Bronchus fibroblast of lung (primary cell): ENCODE results near the gene HSD11B1. TPM values are rescaled to one million over a fixed set of nuclear protein-coding genes. Genes with fewer than 3 reads are reported as not detected.

Experiments
- total RNA-seq: library from RNA; depleted of rRNA; stranded (reverse); fragments of >200 nt; gene quantifications from 2 replicates; pipeline ENCODE4 v1.2.3, GENCODE V29; 2015

The HSD11B1 gene
- total RNA-seq = 16.6 and 20.5 TPM in 2 replicates

GRCh38 chr1:209704584-209704983 is at the start of gene HSD11B1:
Gene HSD11B1 (plus strand): TSS chr1:209704846. CDS start chr1:209704943, 97 bp downstream.

DNA sequence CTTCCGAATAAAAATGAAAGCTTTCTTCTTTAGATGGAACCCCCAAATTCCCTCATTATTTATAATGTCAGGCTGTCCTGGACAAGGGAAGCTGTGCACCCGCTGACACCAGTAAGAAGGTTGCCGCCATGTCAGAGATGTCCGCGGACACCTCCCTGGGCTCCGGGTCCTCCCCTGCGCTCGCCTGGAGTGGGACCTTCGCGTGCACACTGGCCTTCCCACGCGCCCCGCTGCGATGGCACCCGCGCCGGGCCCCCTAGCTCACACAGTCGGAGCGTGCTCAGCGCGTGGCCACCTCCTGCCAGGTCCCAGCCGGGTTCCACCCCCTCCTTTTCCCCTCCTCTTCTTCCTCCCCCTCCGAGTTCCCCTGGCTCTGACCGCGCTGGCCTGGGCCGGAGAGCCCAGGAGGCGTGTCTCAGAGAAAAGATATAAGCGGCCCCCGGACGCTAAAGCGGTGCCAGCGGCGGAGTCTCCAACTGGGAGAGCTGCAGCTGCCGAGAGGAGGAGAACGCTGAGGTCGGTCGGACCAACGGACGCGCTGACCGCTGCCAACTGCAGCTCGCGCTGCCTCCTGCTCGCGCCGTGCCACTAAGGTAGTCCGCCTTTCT is 29.6 kb upstream of the HSD11B1 start, which contains the start of gene G0S2:
TSS of gene G0S2 (plus strand) at position 456 of the 608 bp plus-strand sequence. CDS start 273 bp downstream, outside the sequence.

GRCh38 chr1:209755926-209756614 is 51.4 kb downstream of the HSD11B1 start, which contains the start of gene TRAF3IP3:
Gene TRAF3IP3 (plus strand): TSS chr1:209756053. CDS start chr1:209760040, 3,987 bp downstream.

Other genes starting within 250 kb of the HSD11B1 start
- 1.0 and 1.2 TPM in 2 replicates for gene CAMK1G, start 121.1 kb upstream of the HSD11B1 start, total RNA-seq
- gene LAMB3, start 52.4 kb upstream of the HSD11B1 start, total RNA-seq = 3.7 and 4.9 TPM in 2 replicates
- 63.6 and 66.9 TPM in 2 replicates for gene G0S2, start 29.4 kb upstream of the HSD11B1 start, total RNA-seq
- 0.15 TPM in 1 of 2 replicates, not detected in the other for gene TRAF3IP3, start 51.2 kb downstream of the HSD11B1 start, total RNA-seq
- 1.9 and 2.2 TPM in 2 replicates for gene C1orf74, start 79.7 kb downstream of the HSD11B1 start, total RNA-seq
- 0.34 and 0.59 TPM in 2 replicates for gene IRF6, start 101.3 kb downstream of the HSD11B1 start, total RNA-seq
- gene UTP25, start 123.1 kb downstream of the HSD11B1 start, total RNA-seq = 4.6 and 5.0 TPM in 2 replicates
- under 0.01 TPM in 2 replicates for gene SYT14, start 233.4 kb downstream of the HSD11B1 start, total RNA-seq